HepG2 (cell line): ENCODE results near the gene ME2. TPM values are rescaled to one million over a fixed set of nuclear protein-coding genes. Genes with fewer than 3 reads are reported as not detected.

ENCODE experiments used
- ATAC-seq: fragments of 200-7000 bp; cut with Tn5 transposase; 3 replicates; pipeline ENCODE4 v1.9.1; 2020; ENCODE audit warnings: mild to moderate bottlenecking, moderate library complexity
- BruUV-seq: library from RNA; stranded (reverse); fragments of 400-500 nt; replicated peaks from 2 replicates; lab custom pipeline; 2021; lab: Mats Ljungman, UMichigan
- CTCF ChIA-PET: fragments of 300-600 bp; formaldehyde crosslinking; extraction: SDS; loops from one replicate; lab custom pipeline; 2021; ENCODE audit warnings: low total read pairs, inconsistent platforms, low intra/inter-chr PET ratio; lab: Yijun Ruan, JAX
- POLR2A ChIA-PET: fragments of 350-600 bp; sonication (Branson Sonifier 250); formaldehyde crosslinking; loops from one replicate; lab custom pipeline; 2020; ENCODE audit warnings: antibody characterized with exemption, inconsistent platforms; lab: Yijun Ruan, JAX
- DNase-seq: peaks from one replicate; pipeline ENCODE4 v3.0.0-alpha.2; 2015; ENCODE audit warnings: low spot score
- FAIRE-seq: peaks from 3 replicates; lab custom pipeline; 2011; peaks lifted over from hg19 to GRCh38; lab: Jason Lieb, UNC
- H2AFZ ChIP-seq: one replicate; pipeline ENCODE4 v1.6.1; 2011; ENCODE audit warnings: low read length, inconsistent platforms
- H3K27ac ChIP-seq: fragments of 300-600 bp; 3 replicates; pipeline ENCODE4 v1.8.0; 2011; ENCODE audit warnings: mixed run types, mild to moderate bottlenecking, mixed read lengths, low read length, inconsistent platforms; ENCODE audit not compliant: insufficient read depth; ENCODE audit errors: extremely low read length
- H3K27me3 ChIP-seq, 2 experiments: fragments of 200-600 bp in 1 of 2; 2 replicates in 1 of 2; 3 replicates in 1 of 2; pipeline versions ENCODE4 v1.6.0 to v1.8.0; 2011; ENCODE audit warnings: low read length in 2 of 2, mild to moderate bottlenecking in 2 of 2, moderate library complexity in 2 of 2, inconsistent platforms in 1 of 2; ENCODE audit not compliant: insufficient read depth in 2 of 2, control insufficient read depth in 1 of 2
- H3K36me3 ChIP-seq, 2 experiments: fragments of 200-600 bp in 1 of 2; replicated peaks in 1 of 2; 2 replicates in 1 of 2; 3 replicates in 1 of 2; pipeline versions ENCODE4 v1.5.1 to v1.8.0; 2011; ENCODE audit warnings: low read length in 2 of 2, inconsistent platforms in 1 of 2; ENCODE audit not compliant: insufficient read depth in 2 of 2, control insufficient read depth in 1 of 2
- H3K4me1 ChIP-seq: 2 replicates; pipeline ENCODE4 v1.5.1; 2012; ENCODE audit warnings: low read length, inconsistent platforms; ENCODE audit not compliant: insufficient read depth
- H3K4me2 ChIP-seq: 2 replicates; pipeline ENCODE4 v1.6.0; 2011; ENCODE audit warnings: low read depth, low read length, inconsistent platforms
- H3K4me3 ChIP-seq, 3 experiments: fragments of 200-600 bp in 1 of 3; sonication (generic), shearing (Covaris generic) in 1 of 3; replicated peaks in 1 of 3; 2 replicates each; pipeline ENCODE4 v1.5.1; 2011 to 2016; ENCODE audit warnings: low read length in 3 of 3, inconsistent platforms in 2 of 3, low read depth in 2 of 3, mild to moderate bottlenecking in 2 of 3, control low read depth in 1 of 3, mixed read lengths in 1 of 3; ENCODE audit not compliant: insufficient read depth in 1 of 3
- H3K79me2 ChIP-seq: one replicate; pipeline ENCODE4 v1.6.1; 2011; ENCODE audit warnings: low read length, inconsistent platforms; ENCODE audit not compliant: insufficient read depth
- H3K9ac ChIP-seq: 2 replicates; pipeline ENCODE4 v1.6.0; 2011; ENCODE audit warnings: mild to moderate bottlenecking, low read depth, low read length, inconsistent platforms; ENCODE audit not compliant: insufficient read depth
- H3K9me3 ChIP-seq: 2 replicates; pipeline ENCODE4 v1.5.1; 2012; ENCODE audit warnings: mild to moderate bottlenecking, low read length
- H4K20me1 ChIP-seq: 2 replicates; pipeline ENCODE4 v1.6.0; 2011; ENCODE audit warnings: inconsistent platforms, mild to moderate bottlenecking, low read length, moderate library complexity; ENCODE audit not compliant: insufficient read depth
- EHMT2 ChIP-seq: fragments of 200-600 bp; sonication (generic); IDR thresholded peaks from 2 replicates; pipeline ENCODE4 v1.7.0; 2017; ENCODE audit warnings: antibody characterized with exemption, low read depth, low read length, borderline replicate concordance
- EP300 ChIP-seq, 3 experiments: sonication (generic) in 1 of 3; formaldehyde crosslinking in 1 of 3; IDR thresholded peaks; 2 replicates each; pipeline versions ENCODE4 v1.5.1 to v1.6.1; 2011 to 2020; ENCODE audit warnings: low read depth in 2 of 3, low read length in 2 of 3, borderline replicate concordance in 1 of 3, improper control_type of control experiment in 1 of 3, mild to moderate bottlenecking in 1 of 3, missing genetic modification reagents in 1 of 3, moderate library complexity in 1 of 3
- HIVEP1 ChIP-seq: sonication (generic); formaldehyde crosslinking; IDR thresholded peaks from 2 replicates; pipeline ENCODE4 v1.4.0; 2020; ENCODE audit warnings: mild to moderate bottlenecking, missing genetic modification reagents
- MAZ ChIP-seq, 2 experiments: sonication (generic) in 1 of 2; formaldehyde crosslinking in 1 of 2; IDR thresholded peaks; 2 replicates each; pipeline versions ENCODE4 v1.5.0 to v1.6.1; 2012 to 2020; ENCODE audit warnings: low read depth in 2 of 2, mild to moderate bottlenecking in 2 of 2, borderline replicate concordance in 1 of 2, improper control_type of control experiment in 1 of 2, low read length in 1 of 2, missing genetic modification reagents in 1 of 2, moderate library complexity in 1 of 2
- SAP130 ChIP-seq: IDR thresholded peaks from 2 replicates; pipeline ENCODE4 v1.6.1; 2016; ENCODE audit warnings: low read depth
- TEAD3 ChIP-seq: optimal IDR thresholded peaks from 2 replicates; pipeline ENCODE3; 2016; ENCODE audit warnings: borderline replicate concordance
- ZNF317 ChIP-seq: sonication (generic); formaldehyde crosslinking; IDR thresholded peaks from 2 replicates; pipeline ENCODE4 v1.5.0; 2020; ENCODE audit warnings: mild to moderate bottlenecking, missing genetic modification reagents
- WGBS: methylation state at CpG from one replicate; pipeline ENCODE4 v1.1.6; 2017; ENCODE audit warnings: low lambda C conversion rate; 5-methylcytosine and 5-hydroxymethylcytosine counted together
- in situ Hi-C: cut with HindIII; loops from 2 replicates; pipeline ENCODE4 v1.10.0; 2017; ENCODE audit warnings: low pct_unique_long_range_greater_than_20kb; ENCODE audit not compliant: extremely low pct_ligation_motif_present
- intact Hi-C: fragments of 100-400 bp; cut with micrococcal nuclease; formaldehyde crosslinking; loops from one replicate; pipeline ENCODE4 v1.10.0; 2022; ENCODE audit not compliant: unreplicated experiment
- polyA plus RNA-seq, 8 experiments: library from polyadenylated mRNA; depleted of rRNA in 3 of 8; stranded (reverse) in 7 of 8; unstranded in 1 of 8; fragments of >200 nt; fragmentation: Illumina TruSeq in 4 of 8; extraction: Trizol in 4 of 8; gene quantifications; 2 replicates each; pipeline versions ENCODE4 v1.2.1 to v1.2.3, GENCODE V29; 2011 to 2016; ENCODE audit warnings: low read depth in 4 of 8, missing spikeins in 1 of 8, mixed read lengths in 1 of 8; ENCODE audit not compliant: insufficient read depth in 1 of 8
- total RNA-seq, 5 experiments: library from RNA; depleted of rRNA; stranded (reverse); fragments of >200 nt; fragmentation: Illumina TruSeq; extraction: Trizol; gene quantifications; 2 replicates each; pipeline ENCODE4 v1.2.3, GENCODE V29; 2016; ENCODE audit warnings: low read depth in 1 of 5
- TF ChIP-seq, protein P1 (sequence below): IDR thresholded peaks from 2 replicates; pipeline ENCODE4 v1.6.1; 2016; ENCODE audit warnings: low read depth

ME2 gene
- total and polyA plus RNA-seq, 2 of the 13 experiments (the other 11 are each of a cell fraction or from before 2014, with no cell fraction given) = 17.3 to 20.6 TPM

DNA sequence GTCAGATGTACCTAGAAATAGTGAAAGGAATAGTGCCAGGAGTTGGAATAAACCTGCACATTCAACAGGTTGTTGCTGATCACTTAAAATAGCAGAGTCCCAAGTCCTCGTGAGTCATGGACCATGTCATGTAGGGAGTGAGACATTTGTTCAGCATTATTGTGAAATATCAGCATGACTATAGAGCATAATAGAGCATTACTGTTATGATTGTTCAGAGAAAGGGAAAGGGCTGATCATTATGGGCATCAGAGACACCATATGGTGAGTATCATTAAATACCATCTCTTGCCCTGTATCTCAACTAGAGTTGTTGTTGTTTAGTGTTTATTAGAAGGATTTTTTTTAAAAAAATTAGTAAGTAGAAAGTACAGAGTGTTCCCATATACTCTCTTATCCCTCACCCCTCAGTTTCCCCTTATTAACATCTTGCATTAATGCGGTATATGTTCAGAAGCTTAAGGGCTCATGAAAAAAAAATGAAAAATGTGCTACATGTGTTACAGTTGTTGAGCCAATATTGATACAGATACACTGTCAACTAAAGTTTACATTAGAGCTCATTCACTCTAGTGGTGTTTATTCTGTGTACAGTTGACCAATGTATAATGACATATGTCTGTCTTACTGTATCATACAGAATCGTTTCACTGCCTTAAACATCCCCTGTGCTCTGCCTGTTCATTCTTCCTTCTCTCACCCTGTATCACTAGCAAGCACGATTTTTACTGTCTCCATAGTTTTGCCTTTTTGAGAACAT lies 94.6 kb downstream of the ME2 start (continued):
- TF ChIP-seq HIVEP1 (CRISPR knock-in tag) (no peak), TEAD3 (CRISPR knock-in tag) (peak; percentile 73), SAP130 (CRISPR knock-in tag) (peak; percentile 80), EP300 (IDR thresholded peaks at IDR 0.05; ENCODE audit: low read depth in 2 of 2, low read length in 2 of 2) (peak; percentile 59 to 81; a peak in 2 of 4 replicates), EP300 (CRISPR knock-in tag; IDR thresholded peaks at IDR 0.05; ENCODE audit: borderline replicate concordance) (0 out of 2 replicates have a peak, but pooled peaks have one; percentile 35), MAZ (IDR thresholded peaks at IDR 0.05; ENCODE audit: borderline replicate concordance, low read depth, low read length) (no peak), MAZ (CRISPR knock-in tag; IDR thresholded peaks at IDR 0.05; ENCODE audit: low read depth) (no peak)

DNA sequence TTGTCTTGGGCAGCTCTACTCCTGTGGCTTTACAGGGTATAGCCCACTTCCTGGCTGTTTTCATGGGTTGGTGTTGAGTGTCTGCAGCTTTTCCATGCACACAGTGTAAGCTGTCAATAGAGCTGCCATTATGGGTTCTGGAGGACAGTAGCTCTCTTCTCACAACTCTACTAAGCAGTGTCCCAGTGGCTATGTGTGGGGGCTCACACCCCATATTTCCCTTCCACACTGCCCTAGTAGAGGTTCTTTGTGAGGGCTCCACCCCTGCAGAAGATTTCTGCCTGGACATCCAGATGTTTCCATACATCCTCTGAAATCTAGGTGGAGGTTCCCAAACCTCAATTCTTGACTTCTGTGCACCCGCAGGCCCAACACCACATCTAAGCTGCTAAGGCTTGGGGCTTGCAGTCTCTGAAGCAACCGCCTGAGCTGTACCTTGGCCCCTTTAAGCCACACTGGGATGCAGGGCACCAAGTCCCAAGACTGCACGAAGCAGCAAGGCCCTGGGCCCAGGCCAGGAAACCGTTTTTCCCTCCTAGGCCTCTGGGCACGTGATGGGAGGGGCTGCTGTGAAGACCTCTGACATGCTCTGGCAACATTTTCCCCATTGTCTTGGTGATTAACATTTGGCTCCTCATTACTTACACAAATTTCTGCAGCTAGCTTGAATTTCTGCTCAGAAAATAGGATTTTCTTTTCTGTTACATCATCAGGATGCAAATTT lies 98.3 kb downstream of the ME2 start:
- peaks cover 0 to 1% of the 10 kb centered on the region in 2 experiments; a peak in 1 of 5 replicates for H3K36me3 ChIP-seq
- H2AFZ ChIP-seq = no peak overlapping the region
- TF ChIP-seq ZNF317 (CRISPR knock-in tag) (peak; percentile 49; the same call in 1 of the 2 replicates), EHMT2 (no peak)
- TF ChIP-seq, protein P1, sequence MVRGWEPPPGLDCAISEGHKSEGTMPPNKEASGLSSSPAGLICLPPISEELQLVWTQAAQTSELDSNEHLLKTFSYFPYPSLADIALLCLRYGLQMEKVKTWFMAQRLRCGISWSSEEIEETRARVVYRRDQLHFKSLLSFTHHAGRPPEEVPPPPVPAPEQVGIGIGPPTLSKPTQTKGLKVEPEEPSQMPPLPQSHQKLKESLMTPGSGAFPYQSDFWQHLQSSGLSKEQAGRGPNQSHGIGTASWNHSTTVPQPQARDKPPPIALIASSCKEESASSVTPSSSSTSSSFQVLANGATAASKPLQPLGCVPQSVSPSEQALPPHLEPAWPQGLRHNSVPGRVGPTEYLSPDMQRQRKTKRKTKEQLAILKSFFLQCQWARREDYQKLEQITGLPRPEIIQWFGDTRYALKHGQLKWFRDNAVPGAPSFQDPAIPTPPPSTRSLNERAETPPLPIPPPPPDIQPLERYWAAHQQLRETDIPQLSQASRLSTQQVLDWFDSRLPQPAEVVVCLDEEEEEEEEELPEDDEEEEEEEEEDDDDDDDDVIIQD (CRISPR knock-in tag) = no peak
- WGBS = 93% methylated on average over 2 of the region's 5 CpGs
- peaks cover 19% of the 10 kb centered on the region for H3K4me1 ChIP-seq
- no peak for ATAC-seq
- intact Hi-C loops = no loop called here
- in situ Hi-C loops = no loop called here
- FAIRE-seq = no peak
- ChIA-PET CTCF (no interaction called here), POLR2A (no interaction called here)
- BruUV-seq = no TSS peak
- DNase-seq = no peak
- H3K9me3 ChIP-seq = peaks cover 15% of the 10 kb centered on the region
- no peak overlapping the region for H3K27ac ChIP-seq
- no peaks in the 10 kb centered on the region for H3K79me2 ChIP-seq
- no peaks in the 10 kb centered on the region for H4K20me1 ChIP-seq
- no peaks in the 10 kb centered on the region for H3K27me3 ChIP-seq
- H3K4me2 ChIP-seq = no peak overlapping the region
- H3K4me3 ChIP-seq = no peak overlapping the region
- no peak overlapping the region for H3K9ac ChIP-seq
